Activated gamma-delta T cell treated with anti-CD3 and anti-CD28 coated beads, Interleukin-2, amount 50 U/mL, for 16 hours (primary cell): ENCODE data around the gene ODR4.
"Not testable (repeated sequence)": the region's sequence is repeated elsewhere in the genome, so short reads cannot be mapped to it uniquely, and the experiment has no call there.

Experiments
- DNase-seq: peaks from one replicate; pipeline ENCODE4 v3.0.0-alpha.2; 2020; ENCODE audit warnings: low read depth

ODR4 gene

GRCh38 chr1:186375152-186375928, at the start of gene ODR4, which contains the start of gene TPR:
ODR4 (plus strand) TSS chr1:186375838; CDS start chr1:186379786, 3,948 bp downstream.
TPR (minus strand) TSS chr1:186375253; CDS start chr1:186375028, 225 bp downstream.
- peak; percentile 96 for DNase-seq

- DNase-seq: no peak
Observed at GRCh38 chr1:186326009-186326408, 49.6 kb upstream of the ODR4 start.

GRCh38 chr1:186327331-186327730, 48.3 kb upstream of the ODR4 start:
- DNase-seq: no peak

- DNase-seq: no peak
Observed at GRCh38 chr1:186330758-186331157, 44.9 kb upstream of the ODR4 start.

GRCh38 chr1:186337554-186337953, 38.1 kb upstream of the ODR4 start:
- no peak for DNase-seq

GRCh38 chr1:186340772-186341171, 34.9 kb upstream of the ODR4 start:
- no peak for DNase-seq

- DNase-seq: not testable (repeated sequence)
Observed at GRCh38 chr1:186347837-186348691, 27.6 kb upstream of the ODR4 start.

GRCh38 chr1:186374303-186375151, 1.1 kb upstream of the ODR4 start:
- peak; percentile 2 for DNase-seq

GRCh38 chr1:186375929-186376319, 286 bp downstream of the ODR4 start:
- DNase-seq: no peak

- no peak for DNase-seq
Observed at GRCh38 chr1:186386725-186387383, 11.2 kb downstream of the ODR4 start.

GRCh38 chr1:186390925-186391324, 15.3 kb downstream of the ODR4 start:
- no peak for DNase-seq

GRCh38 chr1:186391841-186392240, 16.2 kb downstream of the ODR4 start:
- DNase-seq: no peak

- not testable (repeated sequence) for DNase-seq
Observed at GRCh38 chr1:186392711-186393110, 17.1 kb downstream of the ODR4 start.

GRCh38 chr1:186401446-186401845, 25.8 kb downstream of the ODR4 start:
- DNase-seq: not testable (repeated sequence)

GRCh38 chr1:186403632-186404031, 28.0 kb downstream of the ODR4 start:
- no peak for DNase-seq

GRCh38 chr1:186404454-186405051, 28.9 kb downstream of the ODR4 start:
- no peak for DNase-seq

GRCh38 chr1:186409091-186409490, 33.5 kb downstream of the ODR4 start:
- no peak for DNase-seq

GRCh38 chr1:186413319-186413718, 37.7 kb downstream of the ODR4 start:
- DNase-seq: no peak

- DNase-seq: no peak
Observed at GRCh38 chr1:186418503-186418902, 42.9 kb downstream of the ODR4 start.

- no peak for DNase-seq
Observed at GRCh38 chr1:186420311-186420710, 44.7 kb downstream of the ODR4 start.

- no peak for DNase-seq
Observed at GRCh38 chr1:186420923-186421322, 45.3 kb downstream of the ODR4 start.
